CD14-positive monocyte (primary cell): ENCODE results near the gene TRAK2. TPM values are rescaled to one million over a fixed set of nuclear protein-coding genes. Genes with fewer than 3 reads are reported as not detected.

Experiments
- DNase-seq, 3 donors: peaks; one replicate each; pipeline ENCODE4 v3.0.0-alpha.2; 2011 to 2022
- H2AFZ ChIP-seq: 2 replicates; pipeline ENCODE4 v1.6.0; 2012; ENCODE audit warnings: mild to moderate bottlenecking, low read depth, low read length, inconsistent platforms; ENCODE audit not compliant: insufficient read depth, poor library complexity, severe bottlenecking
- H3K27ac ChIP-seq, 2 donors: 1 replicate in 1 of 2; 2 replicates in 1 of 2; pipeline ENCODE4 v1.5.1; 2012 to 2013; ENCODE audit warnings: low read length in 2 of 2, control low read depth in 1 of 2, inconsistent platforms in 1 of 2, low read depth in 1 of 2, mild to moderate bottlenecking in 1 of 2
- H3K27me3 ChIP-seq, 2 donors: one replicate each; pipeline versions ENCODE4 v1.6.0 to v1.6.1; 2011 to 2013; ENCODE audit warnings: low read length in 2 of 2; ENCODE audit not compliant: control insufficient read depth in 2 of 2, insufficient read depth in 2 of 2
- H3K36me3 ChIP-seq, 2 donors: replicated peaks in 1 of 2; 1 replicate in 1 of 2; 2 replicates in 1 of 2; pipeline versions ENCODE4 v1.5.1 to v1.6.1; 2012 to 2013; ENCODE audit warnings: low read length in 2 of 2, control low read depth in 1 of 2, inconsistent platforms in 1 of 2, mild to moderate bottlenecking in 1 of 2; ENCODE audit not compliant: insufficient read depth in 2 of 2, control insufficient read depth in 1 of 2
- H3K4me1 ChIP-seq, 2 donors: 1 replicate in 1 of 2; 2 replicates in 1 of 2; pipeline versions ENCODE4 v1.5.1 to v1.6.1; 2012 to 2013; ENCODE audit warnings: low read length in 2 of 2, control low read depth in 1 of 2, inconsistent platforms in 1 of 2, mild to moderate bottlenecking in 1 of 2, moderate library complexity in 1 of 2; ENCODE audit not compliant: insufficient read depth in 2 of 2, control insufficient read depth in 1 of 2
- H3K4me2 ChIP-seq: replicated peaks from 2 replicates; pipeline ENCODE3; 2012; ENCODE audit warnings: low read length, moderate library complexity, mild to moderate bottlenecking; ENCODE audit not compliant: poor library complexity, severe bottlenecking; ENCODE audit errors: extremely low read depth
- H3K4me3 ChIP-seq, 3 experiments: fragments of 200-600 bp in 1 of 3; sonication (generic) in 1 of 3; replicated peaks in 1 of 3; 1 replicate in 2 of 3; 2 replicates in 1 of 3; pipeline ENCODE4 v1.5.1; 2011 to 2013; ENCODE audit warnings: low read length in 3 of 3, mild to moderate bottlenecking in 3 of 3, control low read depth in 2 of 3, low read depth in 2 of 3, inconsistent platforms in 1 of 3, moderate library complexity in 1 of 3
- H3K79me2 ChIP-seq: 2 replicates; pipeline ENCODE4 v1.6.0; 2012; ENCODE audit warnings: mild to moderate bottlenecking, control low read depth, inconsistent platforms, low read length, moderate library complexity; ENCODE audit not compliant: insufficient read depth
- H3K9ac ChIP-seq: 2 replicates; pipeline ENCODE4 v1.6.0; 2017; ENCODE audit warnings: low read length, mild to moderate bottlenecking; ENCODE audit not compliant: insufficient read depth, poor library complexity, severe bottlenecking
- H3K9me3 ChIP-seq, 2 donors: replicated peaks in 1 of 2; 1 replicate in 1 of 2; 2 replicates in 1 of 2; pipeline versions ENCODE4 v1.5.1 to v1.6.1; 2012 to 2013; ENCODE audit warnings: low read length in 2 of 2, control low read depth in 1 of 2; ENCODE audit not compliant: control insufficient read depth in 1 of 2, insufficient read depth in 1 of 2
- H4K20me1 ChIP-seq: 2 replicates; pipeline ENCODE4 v1.6.0; 2012; ENCODE audit warnings: mild to moderate bottlenecking, low read length, control low read depth, moderate library complexity; ENCODE audit not compliant: insufficient read depth
- H3K27ac Mint-ChIP-seq, 7 donors: one replicate each; pipeline ENCODE4 v1.8.0; 2020; ENCODE audit warnings: mild to moderate bottlenecking in 7 of 7, mixed read lengths in 7 of 7, moderate library complexity in 6 of 7, inconsistent platforms in 2 of 7
- H3K27me3 Mint-ChIP-seq, 3 donors: one replicate each; pipeline ENCODE4 v1.8.0; 2021 to 2022; ENCODE audit warnings: low read depth in 3 of 3, mild to moderate bottlenecking in 3 of 3, mixed read lengths in 3 of 3, moderate library complexity in 3 of 3, inconsistent platforms in 1 of 3
- H3K36me3 Mint-ChIP-seq, 2 donors: one replicate each; pipeline ENCODE4 v1.8.0; 2020; ENCODE audit warnings: mixed read lengths in 2 of 2, inconsistent platforms in 1 of 2, mild to moderate bottlenecking in 1 of 2
- H3K4me1 Mint-ChIP-seq: one replicate; pipeline ENCODE4 v1.8.0; 2020; ENCODE audit warnings: mild to moderate bottlenecking, mixed read lengths
- H3K4me3 Mint-ChIP-seq, 2 donors: one replicate each; pipeline ENCODE4 v1.8.0; 2020; ENCODE audit warnings: mild to moderate bottlenecking in 2 of 2, mixed read lengths in 2 of 2, moderate library complexity in 1 of 2
- H3K9me3 Mint-ChIP-seq, 7 donors: one replicate each; pipeline ENCODE4 v1.8.0; 2020 to 2022; ENCODE audit warnings: mixed read lengths in 7 of 7, mild to moderate bottlenecking in 6 of 7, moderate library complexity in 6 of 7, inconsistent platforms in 2 of 7
- CTCF ChIP-seq: fragments of 200-600 bp; IDR thresholded peaks from one replicate; pipeline ENCODE4 v1.8.0; 2022; ENCODE audit warnings: antibody characterized with exemption, mild to moderate bottlenecking
- WGBS: methylation state at CpG from one replicate; pipeline ENCODE4 v1.1.5; 2013; ENCODE audit warnings: missing lambda C conversion rate; ENCODE audit not compliant: insufficient coverage; 5-methylcytosine and 5-hydroxymethylcytosine counted together
- intact Hi-C, 2 donors: fragments of 100-400 bp; cut with micrococcal nuclease; formaldehyde crosslinking; loops; one replicate each; pipeline versions ENCODE4 v1.15.0 to v1.15.1; 2023
- polyA plus RNA-seq, 3 donors: library from polyadenylated mRNA; depleted of rRNA in 1 of 3; unstranded in 2 of 3; stranded (reverse) in 1 of 3; fragments of 300-500 nt in 2 of 3; fragments of >200 nt in 1 of 3; fragmentation: Illumina TruSeq in 2 of 3; gene quantifications; 1 replicate in 2 of 3; 2 replicates in 1 of 3; pipeline ENCODE4 v1.2.3, GENCODE V29; 2012 to 2021

Gene TRAK2
- polyA plus RNA-seq, 3 donors: 7.6 to 16.8 (median 15.3) TPM

- H3K4me3 ChIP-seq: no peak overlapping the region
- no peaks in the 10 kb centered on the region for H3K4me1 Mint-ChIP-seq
- H3K27ac ChIP-seq: no peak overlapping the region
- intact Hi-C loops: no loop called here
- H4K20me1 ChIP-seq: no peaks in the 10 kb centered on the region
- no peak for TF ChIP-seq CTCF
- H3K79me2 ChIP-seq: no peaks in the 10 kb centered on the region
- H3K4me2 ChIP-seq: no peak overlapping the region
- H3K9me3 Mint-ChIP-seq: peaks cover 8 to 30% (median 21%) of the 10 kb centered on the region in 7 donors
- no peaks in the 10 kb centered on the region for H3K36me3 Mint-ChIP-seq
- H3K4me3 Mint-ChIP-seq: no peak overlapping the region
- no peaks in the 10 kb centered on the region for H3K27me3 ChIP-seq
- H3K27ac Mint-ChIP-seq: no peak overlapping the region
- H3K36me3 ChIP-seq: no peaks in the 10 kb centered on the region
- no peak for DNase-seq
- no peak overlapping the region for H2AFZ ChIP-seq
- H3K4me1 ChIP-seq: no peaks in the 10 kb centered on the region
- H3K9me3 ChIP-seq: peaks cover 4 to 14% of the 10 kb centered on the region in 2 donors
- peaks cover 0 to 3% (median 1%) of the 10 kb centered on the region in 3 donors for H3K27me3 Mint-ChIP-seq
- no peak overlapping the region for H3K9ac ChIP-seq
- no CpG with 5 or more reads among the region's 3 CpGs for WGBS
These were observed 49.3 kb upstream of the TRAK2 start for GRCh38 chr2:201500534-201500933.

- no peak overlapping the region for H3K27ac Mint-ChIP-seq
- H3K4me3 Mint-ChIP-seq: no peak overlapping the region
- H3K36me3 ChIP-seq: no peaks in the 10 kb centered on the region
- intact Hi-C loops: no loop called here
- H3K9ac ChIP-seq: no peak overlapping the region
- no peaks in the 10 kb centered on the region for H3K79me2 ChIP-seq
- H3K36me3 Mint-ChIP-seq: no peaks in the 10 kb centered on the region
- no peaks in the 10 kb centered on the region for H3K4me1 Mint-ChIP-seq
- WGBS: no CpG with 5 or more reads among the region's 1 CpG
- no peaks in the 10 kb centered on the region for H3K9me3 ChIP-seq
- H3K4me2 ChIP-seq: no peak overlapping the region
- H2AFZ ChIP-seq: no peak overlapping the region
- H3K27me3 Mint-ChIP-seq: peaks cover 0 to 1% (median 1%) of the 10 kb centered on the region in 3 donors
- no peaks in the 10 kb centered on the region for H3K27me3 ChIP-seq
- no peak for TF ChIP-seq CTCF
- H3K4me1 ChIP-seq: no peaks in the 10 kb centered on the region
- H3K9me3 Mint-ChIP-seq: peaks cover 0 to 9% (median 2%) of the 10 kb centered on the region in 7 donors
- H3K4me3 ChIP-seq: no peak overlapping the region
- no peaks in the 10 kb centered on the region for H4K20me1 ChIP-seq
- no peak overlapping the region for H3K27ac ChIP-seq
- no peak for DNase-seq
These were observed 45.5 kb upstream of the TRAK2 start for GRCh38 chr2:201496785-201497184.
